Mucosa of stomach (tissue), 1 donor: Measurements from ENCODE around the gene HMCN2.

Experiments
- H3K27me3 ChIP-seq: one replicate; pipeline ENCODE4 v1.7.0; 2013; ENCODE audit warnings: mild to moderate bottlenecking, low read length; ENCODE audit not compliant: control insufficient read depth, insufficient read depth
- H3K36me3 ChIP-seq: one replicate; pipeline ENCODE4 v1.7.0; 2013; ENCODE audit warnings: low read length; ENCODE audit not compliant: control insufficient read depth, insufficient read depth
- H3K4me1 ChIP-seq: one replicate; pipeline ENCODE4 v1.7.0; 2013; ENCODE audit warnings: mild to moderate bottlenecking, low read length; ENCODE audit not compliant: control insufficient read depth, insufficient read depth
- H3K4me3 ChIP-seq: one replicate; pipeline ENCODE4 v1.7.0; 2013; ENCODE audit warnings: low read length
- H3K9ac ChIP-seq: one replicate; pipeline ENCODE4 v1.7.0; 2013; ENCODE audit warnings: mild to moderate bottlenecking, low read length, moderate library complexity
- H3K9me3 ChIP-seq: one replicate; pipeline ENCODE4 v1.7.0; 2013; ENCODE audit warnings: mild to moderate bottlenecking, low read length, moderate library complexity; ENCODE audit not compliant: control insufficient read depth
- donor health status: Pancreatic carcinoma.

The HMCN2 gene

GRCh38 chr9:130450344-130451003, 184.9 kb downstream of the HMCN2 start:
- Histone ChIP-seq H3K4me3 (no peak overlapping the region), H3K9ac (peak overlapping the region; percentile 9), H3K27me3 (no peaks in the 10 kb centered on the region), H3K4me1 (peaks cover 55% of the 10 kb centered on the region), H3K36me3 (no peaks in the 10 kb centered on the region), H3K9me3 (no peaks in the 10 kb centered on the region)

GRCh38 chr9:130451004-130451390, 185.4 kb downstream of the HMCN2 start:
- H3K4me3 ChIP-seq, result no peak overlapping the region
- H3K36me3 ChIP-seq, result no peaks in the 10 kb centered on the region
- no peaks in the 10 kb centered on the region for H3K9me3 ChIP-seq
- H3K9ac ChIP-seq, result peak overlapping the region; percentile 9
- H3K27me3 ChIP-seq, result no peaks in the 10 kb centered on the region
- H3K4me1 ChIP-seq, result peaks cover 49% of the 10 kb centered on the region

GRCh38 chr9:130451509-130452388, 186.2 kb downstream of the HMCN2 start:
- H3K9me3 ChIP-seq, result no peaks in the 10 kb centered on the region
- no peak overlapping the region for H3K9ac ChIP-seq
- no peak overlapping the region for H3K4me3 ChIP-seq
- H3K27me3 ChIP-seq, result no peaks in the 10 kb centered on the region
- no peaks in the 10 kb centered on the region for H3K36me3 ChIP-seq
- peaks cover 42% of the 10 kb centered on the region for H3K4me1 ChIP-seq

GRCh38 chr9:130452835-130453234, 187.3 kb downstream of the HMCN2 start:
- Histone ChIP-seq H3K36me3 (no peaks in the 10 kb centered on the region), H3K9ac (no peak overlapping the region), H3K4me3 (no peak overlapping the region), H3K4me1 (peaks cover 32% of the 10 kb centered on the region), H3K27me3 (no peaks in the 10 kb centered on the region), H3K9me3 (no peaks in the 10 kb centered on the region)

- Histone ChIP-seq H3K9ac (no peak overlapping the region), H3K36me3 (no peaks in the 10 kb centered on the region), H3K4me1 (peaks cover 30% of the 10 kb centered on the region), H3K4me3 (no peak overlapping the region), H3K27me3 (no peaks in the 10 kb centered on the region), H3K9me3 (no peaks in the 10 kb centered on the region)
Measured at GRCh38 chr9:130453487-130453886, 187.9 kb downstream of the HMCN2 start.

GRCh38 chr9:130454096-130454811, 188.7 kb downstream of the HMCN2 start:
- H3K4me3 ChIP-seq, result no peak overlapping the region
- H3K27me3 ChIP-seq, result no peaks in the 10 kb centered on the region
- no peaks in the 10 kb centered on the region for H3K36me3 ChIP-seq
- H3K4me1 ChIP-seq, result peaks cover 30% of the 10 kb centered on the region
- no peak overlapping the region for H3K9ac ChIP-seq
- no peaks in the 10 kb centered on the region for H3K9me3 ChIP-seq

- Histone ChIP-seq H3K9ac (no peak overlapping the region), H3K4me1 (peaks cover 30% of the 10 kb centered on the region), H3K9me3 (no peaks in the 10 kb centered on the region), H3K36me3 (no peaks in the 10 kb centered on the region), H3K4me3 (no peak overlapping the region), H3K27me3 (no peaks in the 10 kb centered on the region)
Measured at GRCh38 chr9:130454812-130455325, 189.3 kb downstream of the HMCN2 start.

- Histone ChIP-seq H3K27me3 (no peaks in the 10 kb centered on the region), H3K9me3 (no peaks in the 10 kb centered on the region), H3K9ac (no peak overlapping the region), H3K4me1 (peaks cover 6% of the 10 kb centered on the region), H3K36me3 (no peaks in the 10 kb centered on the region), H3K4me3 (no peak overlapping the region)
Measured at GRCh38 chr9:130458027-130458803, 192.7 kb downstream of the HMCN2 start.

GRCh38 chr9:130458804-130459067, 193.2 kb downstream of the HMCN2 start:
- H3K4me3 ChIP-seq, result no peak overlapping the region
- no peaks in the 10 kb centered on the region for H3K27me3 ChIP-seq
- no peaks in the 10 kb centered on the region for H3K36me3 ChIP-seq
- no peaks in the 10 kb centered on the region for H3K9me3 ChIP-seq
- H3K9ac ChIP-seq, result no peak overlapping the region
- H3K4me1 ChIP-seq, result peaks cover 1% of the 10 kb centered on the region

GRCh38 chr9:130459151-130459550, 193.6 kb downstream of the HMCN2 start:
- Histone ChIP-seq H3K9me3 (no peaks in the 10 kb centered on the region), H3K9ac (no peak overlapping the region), H3K4me3 (no peak overlapping the region), H3K27me3 (no peaks in the 10 kb centered on the region), H3K36me3 (no peaks in the 10 kb centered on the region), H3K4me1 (no peaks in the 10 kb centered on the region)

- Histone ChIP-seq H3K9ac (no peak overlapping the region), H3K4me3 (no peak overlapping the region), H3K36me3 (no peaks in the 10 kb centered on the region), H3K4me1 (no peaks in the 10 kb centered on the region), H3K9me3 (no peaks in the 10 kb centered on the region), H3K27me3 (no peaks in the 10 kb centered on the region)
Measured at GRCh38 chr9:130459941-130460669, 194.5 kb downstream of the HMCN2 start.
